Activated CD8-positive, alpha-beta memory T cell treated with anti-CD3 and anti-CD28 coated beads, Interleukin-2, amount 10 ng/mL, durations not matched to agents 7 days and 5 days (primary cell): ENCODE results near the gene SLC26A9. TPM values are rescaled to one million over a fixed set of nuclear protein-coding genes. Genes with fewer than 3 reads are reported as not detected.

Experiments used
- ATAC-seq: fragments of 150-1000 bp; cut with Tn5 transposase; one replicate; pipeline ENCODE4 v1.10.0; 2021; ENCODE audit warnings: moderate library complexity
- CTCF ChIA-PET: fragments of 350-600 bp; sonication (Branson Sonifier 250); formaldehyde crosslinking; loops from one replicate; lab custom pipeline; 2021; ENCODE audit warnings: antibody characterized with exemption; lab: Charles Lee
- DNase-seq: peaks from one replicate; pipeline ENCODE4 v3.0.0-alpha.2; 2020
- H3K27ac Mint-ChIP-seq: one replicate; pipeline ENCODE4 v1.8.0; 2021; ENCODE audit warnings: mild to moderate bottlenecking, mixed read lengths
- H3K27me3 Mint-ChIP-seq: one replicate; pipeline ENCODE4 v1.8.0; 2021; ENCODE audit warnings: mixed read lengths
- H3K36me3 Mint-ChIP-seq: one replicate; pipeline ENCODE4 v1.8.0; 2021; ENCODE audit warnings: mild to moderate bottlenecking, mixed read lengths
- H3K4me1 Mint-ChIP-seq: one replicate; pipeline ENCODE4 v1.8.0; 2021; ENCODE audit warnings: mixed read lengths
- H3K4me3 Mint-ChIP-seq: one replicate; pipeline ENCODE4 v1.8.0; 2021; ENCODE audit warnings: mild to moderate bottlenecking, moderate library complexity, mixed read lengths
- H3K9me3 Mint-ChIP-seq: one replicate; pipeline ENCODE4 v1.8.0; 2022; ENCODE audit warnings: low read depth, mixed read lengths
- total RNA-seq, 2 experiments: library from RNA; stranded (reverse); gene quantifications; one replicate each; pipeline ENCODE4 v1.2.3, GENCODE V29; 2021

The SLC26A9 gene
- total RNA-seq, 2 experiments from 2014 or later: not detected

DNA sequence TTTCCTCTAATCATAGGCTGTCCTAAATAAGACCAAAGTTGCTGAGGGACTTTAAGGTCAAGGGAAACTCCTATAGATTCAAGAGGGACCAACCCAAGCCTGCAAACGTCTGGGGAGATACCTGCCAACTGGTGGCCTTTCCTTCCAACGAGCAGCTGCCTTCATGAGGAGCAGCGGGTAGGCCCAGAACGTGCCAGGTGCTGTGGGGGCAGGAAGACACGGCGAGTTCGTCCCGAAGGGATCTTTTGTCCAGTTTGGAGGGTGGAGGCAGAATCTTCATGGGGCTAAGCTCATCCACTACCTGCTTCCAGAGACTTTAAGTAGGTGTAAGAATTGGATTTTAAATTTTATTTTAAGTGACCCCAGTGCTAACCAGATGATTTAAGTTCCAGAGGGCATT is 26.0 kb upstream of the SLC26A9 start:
- Mint-ChIP-seq H3K36me3 (no peaks in the 10 kb centered on the region), H3K4me3 (no peak overlapping the region), H3K27me3 (no peaks in the 10 kb centered on the region), H3K4me1 (no peaks in the 10 kb centered on the region), H3K9me3 (peaks cover 10% of the 10 kb centered on the region), H3K27ac (no peak overlapping the region)
- CTCF ChIA-PET: interaction anchor here (3.2 to 4.5 kb wide), 2 partner anchors 8 to 310 kb away, joined by 10 to 25 read pairs; no protein-coding TSS in a partner anchor
- ATAC-seq (no peak), DNase-seq (no peak)

DNA sequence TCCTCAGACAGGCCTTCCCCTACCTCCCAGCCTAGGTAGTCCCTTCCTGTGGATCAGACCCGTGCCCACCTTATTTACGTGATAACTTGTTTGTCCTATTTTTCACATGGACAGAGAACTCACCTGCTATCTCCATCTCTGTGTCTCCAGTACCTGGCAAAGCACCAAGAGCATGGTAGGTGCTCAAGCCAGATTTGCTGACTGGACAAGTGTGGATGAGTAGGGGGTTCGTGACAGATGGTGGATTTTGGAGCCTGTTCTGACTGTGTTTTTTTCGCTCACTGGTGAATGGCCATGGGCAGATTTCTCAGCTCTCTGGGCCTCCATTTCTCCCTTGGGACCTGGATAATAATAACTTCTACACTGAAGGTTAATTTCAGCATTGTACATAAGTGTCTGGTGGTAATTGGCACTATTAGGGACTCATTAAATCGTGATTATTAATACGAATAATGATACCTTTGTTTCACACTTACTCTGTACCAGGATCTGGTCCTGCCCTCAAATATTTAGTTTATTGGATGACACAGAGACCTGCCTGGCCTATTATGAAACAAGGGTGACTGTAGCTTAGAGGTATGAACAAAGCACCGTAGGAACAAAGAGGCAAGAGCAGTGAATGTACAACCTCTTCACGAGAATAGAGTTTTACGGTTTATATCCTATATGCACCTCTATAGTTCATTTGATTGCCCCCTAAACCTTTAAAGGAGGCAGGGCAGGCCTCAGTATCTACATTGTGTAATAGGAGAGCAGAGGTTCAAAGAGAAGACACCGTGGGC is 24.5 kb upstream of the SLC26A9 start:
- H3K4me3 Mint-ChIP-seq: no peak overlapping the region
- H3K9me3 Mint-ChIP-seq: no peaks in the 10 kb centered on the region
- no peaks in the 10 kb centered on the region for H3K4me1 Mint-ChIP-seq
- ATAC-seq: no peak
- no peaks in the 10 kb centered on the region for H3K36me3 Mint-ChIP-seq
- CTCF ChIA-PET: interaction anchor here (3.2 to 4.5 kb wide), 2 partner anchors 10 to 309 kb away, joined by 10 to 25 read pairs; no protein-coding TSS in a partner anchor
- H3K27me3 Mint-ChIP-seq: no peaks in the 10 kb centered on the region
- DNase-seq: no peak
- no peak overlapping the region for H3K27ac Mint-ChIP-seq

DNA sequence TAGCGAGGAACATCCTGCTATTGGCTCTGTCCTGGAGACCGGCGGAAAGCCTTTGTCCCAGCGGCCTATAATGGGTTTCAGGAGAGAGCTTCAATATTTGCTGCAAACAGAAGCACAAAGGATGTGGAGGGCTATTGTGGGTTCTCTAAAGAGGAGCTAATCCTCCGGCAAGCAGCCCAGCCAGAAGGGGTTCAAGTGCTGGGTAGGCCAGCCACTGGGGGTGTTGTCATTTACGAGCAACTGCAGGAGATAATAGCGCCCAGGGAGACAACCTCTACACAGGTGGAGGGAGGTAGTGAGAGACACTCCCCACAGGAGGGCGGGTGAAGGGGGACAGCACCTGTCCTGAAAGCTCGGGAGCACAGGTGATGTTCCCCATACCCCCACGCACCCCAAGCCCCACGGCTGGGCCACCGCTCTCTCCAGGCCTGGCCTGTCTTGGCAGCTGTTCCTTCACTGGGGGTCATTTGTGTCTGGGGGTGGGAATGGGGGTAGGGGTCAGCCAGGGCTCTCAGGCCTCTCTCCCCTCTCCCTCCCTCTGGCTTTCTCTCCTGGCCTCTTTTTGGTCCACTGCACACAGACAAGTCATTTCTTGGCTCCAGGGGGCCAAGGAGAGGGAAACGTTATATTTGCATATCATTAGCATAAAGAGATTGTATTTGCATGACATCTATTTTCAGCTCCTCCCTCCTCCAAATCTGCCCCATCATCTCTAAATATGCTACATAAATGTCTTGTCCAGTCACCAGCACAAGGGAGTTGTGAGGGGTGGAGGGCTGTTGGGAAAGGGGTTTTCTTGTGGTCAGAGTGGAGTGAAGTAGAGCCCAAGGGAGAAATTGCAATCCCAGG is 22.0 kb upstream of the SLC26A9 start:
- Mint-ChIP-seq H3K4me3 (no peak overlapping the region), H3K4me1 (peaks cover 6% of the 10 kb centered on the region), H3K9me3 (no peaks in the 10 kb centered on the region), H3K27ac (no peak overlapping the region), H3K36me3 (no peaks in the 10 kb centered on the region), H3K27me3 (peaks cover 3% of the 10 kb centered on the region)
- CTCF ChIA-PET: interaction anchor here (0.9 kb wide), 1 partner anchor 12 kb away, joined by 5 read pairs; no protein-coding TSS in a partner anchor
- ATAC-seq (no peak), DNase-seq (no peak)

DNA sequence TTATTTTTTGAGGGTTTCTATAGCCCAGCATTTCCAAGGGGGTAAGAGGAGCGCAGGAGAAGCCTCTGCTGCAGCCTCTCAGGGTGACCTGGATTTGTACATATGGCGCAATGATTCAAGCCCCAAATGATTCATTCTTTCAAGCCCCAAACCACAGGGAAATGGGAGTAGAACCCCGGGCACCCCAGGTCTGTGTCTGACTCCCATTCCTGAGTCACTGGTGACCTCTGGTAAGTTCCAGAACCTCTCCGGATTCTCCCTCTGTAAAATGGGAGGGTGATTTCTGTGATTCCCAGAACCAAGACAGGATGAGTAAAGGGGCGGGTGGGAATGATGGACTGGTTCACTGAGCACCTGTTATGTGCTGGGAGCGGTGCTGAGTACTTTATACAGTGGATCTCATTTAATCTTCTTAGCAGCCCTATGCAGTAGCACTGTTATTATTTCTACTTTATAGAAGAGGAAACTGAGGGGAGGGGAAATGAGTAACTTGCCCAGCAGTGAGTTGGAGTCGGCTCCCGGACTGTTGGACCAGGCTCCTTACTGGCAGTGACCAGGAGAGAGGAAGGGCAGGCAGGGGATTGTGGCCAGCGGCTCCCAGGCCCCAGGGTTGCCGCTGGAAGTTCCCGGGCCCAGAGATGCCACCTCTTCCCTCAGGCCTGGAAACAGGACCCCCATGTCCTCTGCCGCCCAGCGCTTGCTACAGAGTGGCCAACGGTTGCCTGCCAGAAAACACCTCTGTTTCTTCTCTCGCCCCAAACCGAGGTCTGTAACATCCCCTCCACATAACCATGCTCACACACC is 20.3 kb upstream of the SLC26A9 start:
- CTCF ChIA-PET: no interaction called here
- Mint-ChIP-seq H3K9me3 (no peaks in the 10 kb centered on the region), H3K27ac (no peak overlapping the region), H3K36me3 (no peaks in the 10 kb centered on the region), H3K4me3 (no peak overlapping the region), H3K4me1 (peaks cover 6% of the 10 kb centered on the region), H3K27me3 (peaks cover 15% of the 10 kb centered on the region)
- ATAC-seq (no peak), DNase-seq (no peak)

DNA sequence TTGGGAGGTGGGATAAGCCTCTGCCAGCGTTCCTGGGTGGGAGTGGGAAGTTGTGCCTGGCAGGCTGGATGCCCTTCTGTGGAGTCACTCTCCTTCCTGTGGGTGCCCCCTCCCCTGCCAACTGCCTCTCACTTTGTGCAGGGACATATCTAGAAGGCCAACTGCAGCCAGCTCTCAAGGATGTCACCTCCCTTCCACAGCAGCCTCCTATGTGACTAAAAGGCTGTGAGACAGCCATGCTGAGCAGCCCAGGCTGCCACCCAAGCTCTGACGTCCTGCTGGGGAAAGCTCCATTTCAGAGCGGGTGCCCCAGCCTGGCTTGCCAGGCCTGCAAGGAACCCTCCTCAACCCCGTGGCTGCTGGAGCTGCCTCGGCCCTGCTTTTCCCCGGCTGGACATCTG is 19.6 kb upstream of the SLC26A9 start:
- no peak for ATAC-seq
- CTCF ChIA-PET: interaction anchor here (3.0 to 3.9 kb wide), 2 partner anchors 8 to 15 kb away, joined by 10 to 19 read pairs; no protein-coding TSS in a partner anchor
- H3K4me3 Mint-ChIP-seq: no peak overlapping the region
- no peak for DNase-seq
- H3K36me3 Mint-ChIP-seq: no peaks in the 10 kb centered on the region
- H3K4me1 Mint-ChIP-seq: peaks cover 6% of the 10 kb centered on the region
- H3K27ac Mint-ChIP-seq: no peak overlapping the region
- no peaks in the 10 kb centered on the region for H3K9me3 Mint-ChIP-seq
- peaks cover 18% of the 10 kb centered on the region for H3K27me3 Mint-ChIP-seq

DNA sequence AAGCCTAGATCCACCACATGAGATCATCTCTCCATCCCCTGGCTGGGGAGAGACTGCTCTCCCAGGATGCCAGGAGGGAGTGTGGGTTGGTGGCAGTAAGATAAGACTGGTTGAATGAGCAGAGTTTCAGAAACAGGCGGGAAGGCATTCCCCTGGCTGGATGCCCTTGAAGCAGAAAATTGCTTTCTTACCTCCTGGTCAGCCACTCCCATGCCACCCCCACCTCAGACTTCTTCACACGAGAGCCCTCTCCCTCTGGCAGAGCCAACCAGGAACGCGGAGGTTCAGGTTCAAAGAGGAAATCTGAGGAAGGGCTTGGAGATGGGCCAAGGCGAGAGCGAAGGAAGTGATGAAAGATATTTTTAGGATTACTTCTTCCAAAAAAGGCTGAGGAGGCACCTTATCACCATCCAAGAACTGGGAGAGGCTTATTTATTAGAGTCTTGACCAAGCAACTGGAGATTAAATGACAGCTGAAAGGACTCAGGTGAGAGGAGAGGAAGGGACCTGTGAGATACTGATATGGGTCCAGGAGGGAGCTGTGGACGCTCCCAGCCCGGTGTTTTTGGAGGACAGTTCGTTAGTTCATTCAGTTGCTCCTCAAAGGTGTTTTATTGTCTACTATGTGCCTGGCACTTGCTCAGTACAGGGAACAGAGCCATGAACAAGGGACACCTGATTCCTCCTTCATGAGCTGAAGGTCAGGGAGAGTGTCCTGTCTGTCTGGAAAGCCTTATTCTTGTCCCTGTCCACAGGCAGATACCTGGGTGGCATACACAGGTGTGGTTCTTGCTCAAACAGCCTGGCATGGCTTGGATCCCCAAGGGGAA is 18.9 kb upstream of the SLC26A9 start:
- Mint-ChIP-seq H3K36me3 (no peaks in the 10 kb centered on the region), H3K27ac (no peak overlapping the region), H3K27me3 (peaks cover 21% of the 10 kb centered on the region), H3K4me3 (no peak overlapping the region), H3K4me1 (peaks cover 6% of the 10 kb centered on the region), H3K9me3 (no peaks in the 10 kb centered on the region)
- ATAC-seq (no peak), DNase-seq (no peak)
- CTCF ChIA-PET: interaction anchor here (0.6 to 3.9 kb wide), 4 partner anchors 9 to 45 kb away, joined by 3 to 19 read pairs (median 6); no protein-coding TSS in a partner anchor

DNA sequence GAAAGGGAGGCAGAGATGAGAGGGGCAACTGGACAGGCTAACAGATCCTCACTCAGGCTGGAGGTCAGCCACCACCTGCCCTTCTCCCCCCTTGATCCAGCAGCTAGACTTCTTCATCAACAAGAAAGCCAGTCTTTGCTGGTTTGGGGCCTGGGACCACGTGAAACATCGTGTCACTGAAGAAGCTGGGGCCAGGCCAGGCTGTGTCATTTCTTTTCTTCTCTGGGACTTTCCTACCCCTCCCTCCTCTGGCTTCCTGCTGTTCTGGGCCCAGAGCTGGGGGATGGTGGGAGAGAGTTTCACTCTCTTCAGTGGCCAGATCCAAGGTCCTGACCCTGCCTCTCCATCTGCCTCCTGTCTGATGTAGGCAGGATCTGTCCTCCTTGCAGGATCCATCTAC is 18.1 kb upstream of the SLC26A9 start:
- Mint-ChIP-seq H3K9me3 (no peaks in the 10 kb centered on the region), H3K4me3 (no peak overlapping the region), H3K27ac (no peak overlapping the region), H3K36me3 (no peaks in the 10 kb centered on the region), H3K27me3 (peaks cover 24% of the 10 kb centered on the region), H3K4me1 (peaks cover 6% of the 10 kb centered on the region)
- CTCF ChIA-PET: interaction anchor here (0.6 to 3.9 kb wide), 4 partner anchors 10 to 44 kb away, joined by 3 to 19 read pairs (median 6); no protein-coding TSS in a partner anchor
- DNase-seq (no peak), ATAC-seq (peak; percentile 30)

DNA sequence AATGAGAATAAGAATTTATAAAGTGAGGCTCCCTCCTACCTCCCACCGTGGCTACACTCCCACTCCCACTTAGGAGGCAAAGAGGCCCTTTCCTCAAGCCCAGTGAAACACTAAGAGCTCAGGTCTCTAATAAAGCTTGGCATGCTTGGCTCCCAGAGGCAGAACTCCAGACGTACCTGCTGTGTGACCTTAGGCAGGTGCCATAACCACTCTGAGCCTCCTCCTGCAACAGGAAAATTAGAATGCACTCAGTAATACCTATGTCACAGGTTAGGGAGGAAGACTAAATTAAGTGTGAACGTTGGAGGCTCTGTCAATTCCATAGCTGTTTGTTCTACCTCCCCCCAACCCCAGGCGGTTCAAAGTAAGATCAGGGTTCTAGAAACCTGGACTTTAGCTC is 16.5 kb upstream of the SLC26A9 start:
- CTCF ChIA-PET: interaction anchor here (3.0 to 3.9 kb wide), 2 partner anchors 11 to 18 kb away, joined by 10 to 19 read pairs; no protein-coding TSS in a partner anchor

DNA sequence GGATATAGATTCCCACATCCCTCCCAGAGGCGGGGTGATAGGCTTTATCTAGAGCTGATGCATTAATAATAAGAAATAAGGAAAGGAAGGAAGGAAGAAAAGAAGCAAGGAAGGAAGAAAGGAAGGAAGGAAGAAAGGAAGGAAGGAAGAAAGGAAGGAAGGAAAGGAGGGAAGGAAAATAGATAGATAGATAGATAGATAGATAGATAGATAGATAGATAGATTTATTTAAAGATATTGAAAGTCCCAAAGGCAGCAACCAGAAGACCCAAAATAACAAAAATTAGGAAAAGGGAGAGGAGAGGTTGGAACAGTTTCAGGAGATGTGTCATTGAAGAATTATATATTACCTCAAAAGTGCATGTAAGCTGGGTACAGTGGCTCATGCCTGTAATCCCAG is 12.2 kb upstream of the SLC26A9 start:
- no peak overlapping the region for H3K27ac Mint-ChIP-seq
- no peaks in the 10 kb centered on the region for H3K9me3 Mint-ChIP-seq
- H3K4me1 Mint-ChIP-seq: no peaks in the 10 kb centered on the region
- CTCF ChIA-PET: no interaction called here
- no peak for ATAC-seq
- H3K4me3 Mint-ChIP-seq: no peak overlapping the region
- no peaks in the 10 kb centered on the region for H3K36me3 Mint-ChIP-seq
- peaks cover 36% of the 10 kb centered on the region for H3K27me3 Mint-ChIP-seq
- DNase-seq: no peak

More for the DNA sequence above, 16.5 kb upstream of the SLC26A9 start:
- Mint-ChIP-seq H3K9me3 (no peaks in the 10 kb centered on the region), H3K4me1 (peaks cover 6% of the 10 kb centered on the region), H3K27me3 (peaks cover 33% of the 10 kb centered on the region), H3K4me3 (no peak overlapping the region), H3K27ac (no peak overlapping the region), H3K36me3 (no peaks in the 10 kb centered on the region)
- no peak for DNase-seq
- no peak for ATAC-seq

DNA sequence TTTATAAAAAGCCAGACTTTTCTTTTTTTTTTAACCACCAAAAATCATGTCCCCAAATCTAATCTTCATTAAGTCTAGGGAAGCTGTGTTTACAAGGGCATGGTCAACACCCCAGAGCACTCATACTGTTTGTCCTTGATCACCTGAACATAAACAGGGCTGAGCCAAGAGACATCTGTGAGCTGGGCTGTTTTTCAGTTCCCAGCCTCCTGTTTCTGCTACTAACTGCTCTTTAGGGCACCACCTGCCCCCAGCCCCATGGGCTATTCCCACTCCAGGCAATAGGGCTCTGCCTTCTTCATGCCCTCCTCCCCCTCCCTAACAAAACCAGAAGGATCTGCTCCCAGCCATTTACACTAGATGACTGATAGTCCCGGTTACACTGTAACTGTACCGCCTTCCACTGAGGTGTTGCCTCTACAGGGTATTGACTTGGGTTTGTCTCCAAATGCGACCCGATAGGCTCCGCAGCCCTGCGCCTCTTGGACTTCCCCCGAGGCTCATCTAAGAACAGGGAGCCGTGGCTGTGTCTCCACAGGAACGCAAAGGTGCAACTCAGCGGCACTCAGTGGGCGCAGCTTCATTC is 11.7 kb upstream of the SLC26A9 start:
- Mint-ChIP-seq H3K36me3 (no peaks in the 10 kb centered on the region), H3K27me3 (peaks cover 36% of the 10 kb centered on the region), H3K4me3 (no peak overlapping the region), H3K27ac (no peak overlapping the region), H3K4me1 (no peaks in the 10 kb centered on the region), H3K9me3 (no peaks in the 10 kb centered on the region)
- CTCF ChIA-PET: no interaction called here
- DNase-seq: no peak
- ATAC-seq: no peak

DNA sequence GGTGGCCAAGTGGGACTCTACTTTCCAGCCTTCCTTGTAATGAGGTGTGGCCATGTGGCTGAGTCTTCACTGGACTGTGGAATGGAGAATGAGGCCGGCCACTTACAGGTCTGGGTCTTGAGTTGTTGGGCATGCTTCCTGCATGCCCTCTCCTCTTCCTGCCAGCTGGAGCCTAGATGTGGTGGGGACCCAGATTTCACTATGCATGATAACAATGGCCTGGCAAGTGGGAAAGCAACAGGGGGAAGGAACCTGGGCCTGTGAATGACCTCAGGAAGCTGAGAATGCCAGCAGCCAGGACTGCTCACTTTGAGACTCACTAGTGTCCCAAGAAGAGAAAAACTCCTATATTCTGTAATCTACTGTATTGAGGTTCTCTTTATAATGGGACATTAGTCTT is 8.5 kb upstream of the SLC26A9 start:
- Mint-ChIP-seq H3K27me3 (peaks cover 20% of the 10 kb centered on the region), H3K9me3 (no peaks in the 10 kb centered on the region), H3K36me3 (no peaks in the 10 kb centered on the region), H3K27ac (no peak overlapping the region), H3K4me1 (no peaks in the 10 kb centered on the region), H3K4me3 (no peak overlapping the region)
- DNase-seq: no peak
- CTCF ChIA-PET: interaction anchor here (1.1 to 3.0 kb wide), 4 partner anchors 25 to 293 kb away, joined by 3 to 12 read pairs (median 7); no protein-coding TSS in a partner anchor
- no peak for ATAC-seq
